CD14-positive monocyte (primary cell): ENCODE data around the gene CFAP47. TPM values are rescaled to one million over a fixed set of nuclear protein-coding genes. Genes with fewer than 3 reads are reported as not detected.

ENCODE experiments used
- DNase-seq, 3 donors: peaks; one replicate each; pipeline ENCODE4 v3.0.0-alpha.2; 2011 to 2022
- H2AFZ ChIP-seq: 2 replicates; pipeline ENCODE4 v1.6.0; 2012; ENCODE audit warnings: mild to moderate bottlenecking, low read depth, low read length, inconsistent platforms; ENCODE audit not compliant: insufficient read depth, poor library complexity, severe bottlenecking
- H3K27ac ChIP-seq, 2 donors: 1 replicate in 1 of 2; 2 replicates in 1 of 2; pipeline ENCODE4 v1.5.1; 2012 to 2013; ENCODE audit warnings: low read length in 2 of 2, control low read depth in 1 of 2, inconsistent platforms in 1 of 2, low read depth in 1 of 2, mild to moderate bottlenecking in 1 of 2
- H3K27me3 ChIP-seq, 2 donors: one replicate each; pipeline versions ENCODE4 v1.6.0 to v1.6.1; 2011 to 2013; ENCODE audit warnings: low read length in 2 of 2; ENCODE audit not compliant: control insufficient read depth in 2 of 2, insufficient read depth in 2 of 2
- H3K36me3 ChIP-seq, 2 donors: replicated peaks in 1 of 2; 1 replicate in 1 of 2; 2 replicates in 1 of 2; pipeline versions ENCODE4 v1.5.1 to v1.6.1; 2012 to 2013; ENCODE audit warnings: low read length in 2 of 2, control low read depth in 1 of 2, inconsistent platforms in 1 of 2, mild to moderate bottlenecking in 1 of 2; ENCODE audit not compliant: insufficient read depth in 2 of 2, control insufficient read depth in 1 of 2
- H3K4me1 ChIP-seq, 2 donors: 1 replicate in 1 of 2; 2 replicates in 1 of 2; pipeline versions ENCODE4 v1.5.1 to v1.6.1; 2012 to 2013; ENCODE audit warnings: low read length in 2 of 2, control low read depth in 1 of 2, inconsistent platforms in 1 of 2, mild to moderate bottlenecking in 1 of 2, moderate library complexity in 1 of 2; ENCODE audit not compliant: insufficient read depth in 2 of 2, control insufficient read depth in 1 of 2
- H3K4me2 ChIP-seq: replicated peaks from 2 replicates; pipeline ENCODE3; 2012; ENCODE audit warnings: low read length, moderate library complexity, mild to moderate bottlenecking; ENCODE audit not compliant: poor library complexity, severe bottlenecking; ENCODE audit errors: extremely low read depth
- H3K4me3 ChIP-seq, 3 experiments: fragments of 200-600 bp in 1 of 3; sonication (generic) in 1 of 3; replicated peaks in 1 of 3; 1 replicate in 2 of 3; 2 replicates in 1 of 3; pipeline ENCODE4 v1.5.1; 2011 to 2013; ENCODE audit warnings: low read length in 3 of 3, mild to moderate bottlenecking in 3 of 3, control low read depth in 2 of 3, low read depth in 2 of 3, inconsistent platforms in 1 of 3, moderate library complexity in 1 of 3
- H3K79me2 ChIP-seq: 2 replicates; pipeline ENCODE4 v1.6.0; 2012; ENCODE audit warnings: mild to moderate bottlenecking, control low read depth, inconsistent platforms, low read length, moderate library complexity; ENCODE audit not compliant: insufficient read depth
- H3K9ac ChIP-seq: 2 replicates; pipeline ENCODE4 v1.6.0; 2017; ENCODE audit warnings: low read length, mild to moderate bottlenecking; ENCODE audit not compliant: insufficient read depth, poor library complexity, severe bottlenecking
- H3K9me3 ChIP-seq, 2 donors: replicated peaks in 1 of 2; 1 replicate in 1 of 2; 2 replicates in 1 of 2; pipeline versions ENCODE4 v1.5.1 to v1.6.1; 2012 to 2013; ENCODE audit warnings: low read length in 2 of 2, control low read depth in 1 of 2; ENCODE audit not compliant: control insufficient read depth in 1 of 2, insufficient read depth in 1 of 2
- H4K20me1 ChIP-seq: 2 replicates; pipeline ENCODE4 v1.6.0; 2012; ENCODE audit warnings: mild to moderate bottlenecking, low read length, control low read depth, moderate library complexity; ENCODE audit not compliant: insufficient read depth
- H3K27ac Mint-ChIP-seq, 7 donors: one replicate each; pipeline ENCODE4 v1.8.0; 2020; ENCODE audit warnings: mild to moderate bottlenecking in 7 of 7, mixed read lengths in 7 of 7, moderate library complexity in 6 of 7, inconsistent platforms in 2 of 7
- H3K27me3 Mint-ChIP-seq, 3 donors: one replicate each; pipeline ENCODE4 v1.8.0; 2021 to 2022; ENCODE audit warnings: low read depth in 3 of 3, mild to moderate bottlenecking in 3 of 3, mixed read lengths in 3 of 3, moderate library complexity in 3 of 3, inconsistent platforms in 1 of 3
- H3K36me3 Mint-ChIP-seq, 2 donors: one replicate each; pipeline ENCODE4 v1.8.0; 2020; ENCODE audit warnings: mixed read lengths in 2 of 2, inconsistent platforms in 1 of 2, mild to moderate bottlenecking in 1 of 2
- H3K4me1 Mint-ChIP-seq: one replicate; pipeline ENCODE4 v1.8.0; 2020; ENCODE audit warnings: mild to moderate bottlenecking, mixed read lengths
- H3K4me3 Mint-ChIP-seq, 2 donors: one replicate each; pipeline ENCODE4 v1.8.0; 2020; ENCODE audit warnings: mild to moderate bottlenecking in 2 of 2, mixed read lengths in 2 of 2, moderate library complexity in 1 of 2
- H3K9me3 Mint-ChIP-seq, 7 donors: one replicate each; pipeline ENCODE4 v1.8.0; 2020 to 2022; ENCODE audit warnings: mixed read lengths in 7 of 7, mild to moderate bottlenecking in 6 of 7, moderate library complexity in 6 of 7, inconsistent platforms in 2 of 7
- CTCF ChIP-seq: fragments of 200-600 bp; IDR thresholded peaks from one replicate; pipeline ENCODE4 v1.8.0; 2022; ENCODE audit warnings: antibody characterized with exemption, mild to moderate bottlenecking
- WGBS: methylation state at CpG from one replicate; pipeline ENCODE4 v1.1.5; 2013; ENCODE audit warnings: missing lambda C conversion rate; ENCODE audit not compliant: insufficient coverage; 5-methylcytosine and 5-hydroxymethylcytosine counted together
- intact Hi-C, 2 donors: fragments of 100-400 bp; cut with micrococcal nuclease; formaldehyde crosslinking; loops; one replicate each; pipeline versions ENCODE4 v1.15.0 to v1.15.1; 2023
- polyA plus RNA-seq, 3 donors: library from polyadenylated mRNA; depleted of rRNA in 1 of 3; unstranded in 2 of 3; stranded (reverse) in 1 of 3; fragments of 300-500 nt in 2 of 3; fragments of >200 nt in 1 of 3; fragmentation: Illumina TruSeq in 2 of 3; gene quantifications; 1 replicate in 2 of 3; 2 replicates in 1 of 3; pipeline ENCODE4 v1.2.3, GENCODE V29; 2012 to 2021

CFAP47 gene
- polyA plus RNA-seq, 3 donors = not detected

DNA sequence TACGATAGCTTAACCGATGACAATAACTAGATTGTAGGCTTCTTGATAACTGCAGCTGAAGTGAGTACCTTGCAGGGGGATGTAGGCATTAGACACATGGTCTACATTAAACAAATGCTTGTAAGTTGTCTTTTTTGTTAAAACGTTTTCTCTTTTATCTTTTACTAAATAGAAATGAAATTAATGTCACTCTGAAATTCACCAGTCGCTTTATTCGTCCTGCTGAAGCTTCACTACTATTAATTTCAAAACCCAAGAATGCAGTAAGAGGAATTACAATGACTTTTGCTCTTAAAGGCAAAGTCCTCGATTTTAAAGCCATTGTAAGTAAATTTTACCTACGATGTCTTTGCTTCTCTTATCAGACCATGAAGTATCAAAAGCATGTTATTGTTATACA, 239.7 kb downstream of the CFAP47 start:
- no peaks in the 10 kb centered on the region for H3K36me3 Mint-ChIP-seq
- intact Hi-C loops = no loop called here
- Histone ChIP-seq H3K4me2 (no peak overlapping the region), H3K79me2 (no peaks in the 10 kb centered on the region), H3K9ac (no peak overlapping the region), H3K4me3 (no peak overlapping the region), H3K36me3 (no peaks in the 10 kb centered on the region), H3K27ac (no peak overlapping the region), H3K27me3 (no peaks in the 10 kb centered on the region), H2AFZ (no peak overlapping the region), H3K4me1 (no peaks in the 10 kb centered on the region), H4K20me1 (no peaks in the 10 kb centered on the region), H3K9me3 (no peaks in the 10 kb centered on the region)
- no peak overlapping the region for H3K27ac Mint-ChIP-seq
- H3K27me3 Mint-ChIP-seq = peaks cover 0 to 1% (median 0%) of the 10 kb centered on the region in 3 donors
- no peak for DNase-seq
- no peaks in the 10 kb centered on the region for H3K4me1 Mint-ChIP-seq
- H3K4me3 Mint-ChIP-seq = no peak overlapping the region
- no CpG with 5 or more reads among the region's 7 CpGs for WGBS
- no peaks in the 10 kb centered on the region for H3K9me3 Mint-ChIP-seq
- TF ChIP-seq CTCF = no peak

DNA sequence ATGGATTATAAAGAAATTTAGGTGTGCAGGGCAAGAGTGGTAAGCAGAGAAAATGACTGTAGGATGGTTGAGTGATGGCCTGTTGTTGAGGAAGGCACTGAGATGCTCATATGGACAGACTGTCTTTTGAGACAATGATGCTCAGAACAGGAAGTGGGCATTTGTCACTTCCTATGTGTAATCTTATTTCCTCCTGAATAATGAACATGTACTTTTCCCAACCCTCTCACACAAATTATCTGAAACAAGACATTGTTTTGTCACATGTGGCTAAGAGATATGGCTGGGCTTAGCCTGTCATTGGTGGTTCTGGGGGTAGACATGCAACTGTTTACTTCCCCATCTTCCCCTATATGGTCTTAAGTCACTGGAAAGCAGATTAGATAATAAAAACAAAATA, 240.5 kb downstream of the CFAP47 start:
- no peak overlapping the region for H3K4me3 ChIP-seq
- no peaks in the 10 kb centered on the region for H3K9me3 Mint-ChIP-seq
- H3K9me3 ChIP-seq = no peaks in the 10 kb centered on the region
- no peak overlapping the region for H2AFZ ChIP-seq
- no peaks in the 10 kb centered on the region for H3K4me1 Mint-ChIP-seq
- H3K36me3 Mint-ChIP-seq = no peaks in the 10 kb centered on the region
- H3K4me2 ChIP-seq = no peak overlapping the region
- no peak overlapping the region for H3K27ac Mint-ChIP-seq
- intact Hi-C loops = no loop called here
- H4K20me1 ChIP-seq = no peaks in the 10 kb centered on the region
- H3K27ac ChIP-seq = no peak overlapping the region
- no peak for TF ChIP-seq CTCF
- no peak for DNase-seq
- no peaks in the 10 kb centered on the region for H3K27me3 ChIP-seq
- H3K9ac ChIP-seq = no peak overlapping the region
- H3K27me3 Mint-ChIP-seq = peaks cover 0 to 1% (median 0%) of the 10 kb centered on the region in 3 donors
- no peaks in the 10 kb centered on the region for H3K36me3 ChIP-seq
- no peaks in the 10 kb centered on the region for H3K79me2 ChIP-seq
- no peak overlapping the region for H3K4me3 Mint-ChIP-seq
- H3K4me1 ChIP-seq = no peaks in the 10 kb centered on the region
